Neural progenitor cell (in vitro differentiated cells): ENCODE results near the gene ATP1A4. TPM values are rescaled to one million over a fixed set of nuclear protein-coding genes. Genes with fewer than 3 reads are reported as not detected.
A peak's percentile ranks its signal among the peaks of the same experiment; 100 is the strongest.

ENCODE experiments used
- DNase-seq: peaks from one replicate; pipeline ENCODE4 v3.0.0-alpha.2; 2016; ENCODE audit warnings: low spot score
- H2AFZ ChIP-seq: fragments of 200-600 bp; sonication (generic); replicated peaks from 2 replicates; pipeline ENCODE4 v1.6.1; 2016; ENCODE audit warnings: antibody characterized with exemption
- H3F3A ChIP-seq: fragments of 200-600 bp; sonication (generic); 2 replicates; pipeline ENCODE4 v1.6.1; 2016; ENCODE audit warnings: antibody characterized with exemption, low read depth
- H3K27ac ChIP-seq: fragments of 200-600 bp; sonication (generic); 2 replicates; pipeline ENCODE4 v1.5.1; 2016; ENCODE audit warnings: mild to moderate bottlenecking
- H3K27me3 ChIP-seq: fragments of 200-600 bp; sonication (generic); 2 replicates; pipeline ENCODE4 v1.6.1; 2016; ENCODE audit warnings: mild to moderate bottlenecking, moderate library complexity
- H3K36me3 ChIP-seq: fragments of 200-600 bp; sonication (generic); 2 replicates; pipeline ENCODE4 v1.5.1; 2016
- H3K4me1 ChIP-seq: fragments of 200-600 bp; sonication (generic); 2 replicates; pipeline ENCODE4 v1.6.1; 2016; ENCODE audit warnings: mixed run types
- H3K4me2 ChIP-seq: fragments of 200-600 bp; sonication (generic); 2 replicates; pipeline ENCODE4 v1.6.1; 2016
- H3K4me3 ChIP-seq: fragments of 200-600 bp; sonication (generic); 2 replicates; pipeline ENCODE4 v1.5.1; 2016
- H3K79me2 ChIP-seq: fragments of 200-600 bp; sonication (generic); 2 replicates; pipeline ENCODE4 v1.6.1; 2016; ENCODE audit warnings: low read depth
- H3K9ac ChIP-seq: fragments of 200-600 bp; sonication (generic); 2 replicates; pipeline ENCODE4 v1.6.1; 2016
- H3K9me3 ChIP-seq: fragments of 200-600 bp; sonication (generic); 2 replicates; pipeline ENCODE4 v1.5.1; 2016; ENCODE audit warnings: low read depth
- H4K20me1 ChIP-seq: fragments of 200-600 bp; sonication (generic); 2 replicates; pipeline ENCODE4 v1.6.1; 2016; ENCODE audit warnings: low read depth
- H3K27ac Mint-ChIP-seq: 3 replicates; pipeline ENCODE4 v1.8.0; 2021; ENCODE audit warnings: mixed read lengths
- H3K27me3 Mint-ChIP-seq: 2 replicates; pipeline ENCODE4 v1.8.0; 2022; ENCODE audit warnings: low read depth, mild to moderate bottlenecking, inconsistent platforms, moderate library complexity, mixed read lengths; ENCODE audit not compliant: insufficient read depth
- H3K36me3 Mint-ChIP-seq: 3 replicates; pipeline ENCODE4 v1.8.0; 2021; ENCODE audit warnings: mixed read lengths
- H3K4me1 Mint-ChIP-seq: 3 replicates; pipeline ENCODE4 v1.8.0; 2021; ENCODE audit warnings: mixed read lengths
- H3K4me3 Mint-ChIP-seq: 3 replicates; pipeline ENCODE4 v1.8.0; 2021; ENCODE audit warnings: mild to moderate bottlenecking, moderate library complexity, mixed read lengths
- H3K9me3 Mint-ChIP-seq: 3 replicates; pipeline ENCODE4 v1.8.0; 2020; ENCODE audit warnings: mixed read lengths
- CTCF ChIP-seq: fragments of 200-600 bp; sonication (generic); IDR thresholded peaks from 2 replicates; pipeline ENCODE4 v1.5.1; 2017; ENCODE audit warnings: antibody characterized with exemption, mild to moderate bottlenecking
- EZH2 ChIP-seq: fragments of 200-600 bp; sonication (generic); IDR thresholded peaks from 2 replicates; pipeline ENCODE4 v1.6.1; 2017; ENCODE audit warnings: antibody characterized with exemption, mild to moderate bottlenecking, moderate library complexity
- EZH2phosphoT487 ChIP-seq: fragments of 200-600 bp; sonication (generic); IDR thresholded peaks from 2 replicates; pipeline ENCODE4 v1.6.1; 2017; ENCODE audit warnings: antibody characterized with exemption
- total RNA-seq: library from RNA; depleted of rRNA; stranded (reverse); fragments of >200 nt; gene quantifications from 2 replicates; pipeline ENCODE4 v1.2.3, GENCODE V29; 2015; ENCODE audit warnings: low replicate concordance

ATP1A4 gene
- total RNA-seq, 1 donor from 2014 or later: 0.17 TPM

- H3K4me1 Mint-ChIP-seq: peaks cover 4% of the 10 kb centered on the region
- H3K9me3 Mint-ChIP-seq: no peaks in the 10 kb centered on the region
- Histone ChIP-seq H3K4me3 (no peak overlapping the region), H3K36me3 (no peaks in the 10 kb centered on the region), H3K27me3 (no peaks in the 10 kb centered on the region), H2AFZ (no peak overlapping the region), H3F3A (no peaks in the 10 kb centered on the region), H3K4me1 (peaks cover 4% of the 10 kb centered on the region), H3K9me3 (no peaks in the 10 kb centered on the region), H4K20me1 (no peaks in the 10 kb centered on the region), H3K27ac (no peak overlapping the region), H3K79me2 (no peaks in the 10 kb centered on the region), H3K9ac (no peak overlapping the region), H3K4me2 (no peak overlapping the region)
- no peaks in the 10 kb centered on the region for H3K36me3 Mint-ChIP-seq
- peaks cover 3% of the 10 kb centered on the region for H3K27me3 Mint-ChIP-seq
- no peak for DNase-seq
- H3K4me3 Mint-ChIP-seq: no peak overlapping the region
- no peak overlapping the region for H3K27ac Mint-ChIP-seq
- no peak for TF ChIP-seq EZH2phosphoT487
- no peak for TF ChIP-seq EZH2
- TF ChIP-seq CTCF: no peak
Observed at GRCh38 chr1:160196143-160196542, 44.7 kb downstream of the ATP1A4 start.

DNA sequence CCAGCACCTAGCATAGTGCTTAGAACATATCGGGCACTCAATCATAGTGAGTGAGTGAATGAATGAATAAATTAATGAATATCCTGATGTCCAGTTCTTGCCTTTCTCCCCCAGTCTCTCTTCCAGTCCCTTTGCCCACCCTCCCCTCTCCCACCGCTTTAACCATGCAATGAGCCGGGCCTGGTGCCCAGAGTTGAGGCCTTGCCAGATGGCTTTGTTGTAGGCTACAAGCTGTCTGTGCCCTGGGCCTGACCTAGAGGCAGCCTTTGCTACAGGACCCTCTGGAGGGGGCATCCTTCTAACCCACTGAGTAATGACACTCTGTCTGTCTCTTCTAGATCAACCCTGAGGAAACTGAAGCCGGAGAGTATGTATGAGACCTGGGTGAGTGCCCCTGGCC, 45.8 kb downstream of the ATP1A4 start:
- Mint-ChIP-seq H3K9me3 (no peaks in the 10 kb centered on the region), H3K4me3 (no peak overlapping the region), H3K36me3 (no peaks in the 10 kb centered on the region), H3K27ac (peak overlapping the region; percentile 12), H3K27me3 (peaks cover under 1% of the 10 kb centered on the region), H3K4me1 (peaks cover 2% of the 10 kb centered on the region)
- Histone ChIP-seq H3K4me1 (peaks cover 4% of the 10 kb centered on the region), H2AFZ (no peak overlapping the region), H3K4me3 (no peak overlapping the region), H3K79me2 (no peaks in the 10 kb centered on the region), H3K36me3 (no peaks in the 10 kb centered on the region), H4K20me1 (no peaks in the 10 kb centered on the region), H3K27ac (no peak overlapping the region), H3K4me2 (no peak overlapping the region), H3K9ac (no peak overlapping the region), H3K9me3 (no peaks in the 10 kb centered on the region), H3F3A (no peaks in the 10 kb centered on the region), H3K27me3 (no peaks in the 10 kb centered on the region)
- TF ChIP-seq EZH2phosphoT487 (no peak), EZH2 (no peak), CTCF (no peak)
- no peak for DNase-seq

- TF ChIP-seq EZH2: no peak
- TF ChIP-seq EZH2phosphoT487: no peak
- TF ChIP-seq CTCF: no peak
- Mint-ChIP-seq H3K27ac (no peak overlapping the region), H3K27me3 (no peaks in the 10 kb centered on the region), H3K36me3 (no peaks in the 10 kb centered on the region), H3K4me3 (no peak overlapping the region), H3K9me3 (no peaks in the 10 kb centered on the region), H3K4me1 (peaks cover 12% of the 10 kb centered on the region)
- Histone ChIP-seq H3K4me3 (no peak overlapping the region), H3K27me3 (no peaks in the 10 kb centered on the region), H3F3A (peaks cover 1% of the 10 kb centered on the region), H3K79me2 (peaks cover 4% of the 10 kb centered on the region), H3K9ac (no peak overlapping the region), H4K20me1 (peaks cover under 1% of the 10 kb centered on the region), H2AFZ (no peak overlapping the region), H3K9me3 (no peaks in the 10 kb centered on the region), H3K36me3 (no peaks in the 10 kb centered on the region), H3K4me1 (peaks cover 6% of the 10 kb centered on the region), H3K27ac (no peak overlapping the region), H3K4me2 (no peak overlapping the region)
- no peak for DNase-seq
Observed at GRCh38 chr1:160200786-160201185, 49.4 kb downstream of the ATP1A4 start.
